ENCODE data around the gene SSR1.
"Not testable (repeated sequence)": the region's sequence is repeated elsewhere in the genome, so short reads cannot be mapped to it uniquely, and the experiment has no call there.

SSR1 gene

GRCh38 chr6:7276199-7276524 lies 36.8 kb downstream of the SSR1 start:
- DNase-seq (ENCODE audit: low spot score) = no peak

GRCh38 chr6:7274525-7274924 lies 38.5 kb downstream of the SSR1 start:
- DNase-seq (ENCODE audit: low spot score) = not testable (repeated sequence)

- DNase-seq (ENCODE audit: low spot score) = no peak
These were observed 39.3 kb downstream of the SSR1 start for GRCh38 chr6:7273709-7274108.

- DNase-seq (ENCODE audit: low spot score) = no peak
These were observed 41.8 kb downstream of the SSR1 start for GRCh38 chr6:7271205-7271534.

- no peak for DNase-seq (ENCODE audit: low spot score)
These were observed 42.4 kb downstream of the SSR1 start for GRCh38 chr6:7270320-7271204.

GRCh38 chr6:7269816-7270215 lies 43.2 kb downstream of the SSR1 start:
- no peak for DNase-seq (ENCODE audit: low spot score)

GRCh38 chr6:7268816-7269555 lies 44.0 kb downstream of the SSR1 start:
- DNase-seq (ENCODE audit: low spot score) = no peak

GRCh38 chr6:7268362-7268761 lies 44.6 kb downstream of the SSR1 start:
- DNase-seq (ENCODE audit: low spot score) = no peak

GRCh38 chr6:7267466-7268091 lies 45.4 kb downstream of the SSR1 start:
- DNase-seq (ENCODE audit: low spot score) = peak; percentile 42

- no peak for DNase-seq (ENCODE audit: low spot score)
These were observed 45.9 kb downstream of the SSR1 start for GRCh38 chr6:7267071-7267465.

- not testable (repeated sequence) for DNase-seq (ENCODE audit: low spot score)
These were observed 47.6 kb downstream of the SSR1 start for GRCh38 chr6:7265385-7265726.

GRCh38 chr6:7264686-7265384 lies 48.2 kb downstream of the SSR1 start:
- no peak for DNase-seq (ENCODE audit: low spot score)

- DNase-seq (ENCODE audit: low spot score) = no peak
These were observed 49.0 kb downstream of the SSR1 start for GRCh38 chr6:7264041-7264440.

- not testable (repeated sequence) for DNase-seq (ENCODE audit: low spot score)
These were observed 49.5 kb downstream of the SSR1 start for GRCh38 chr6:7263519-7263805.

GRCh38 chr6:7262746-7263518 lies 50.1 kb downstream of the SSR1 start:
- no peak for DNase-seq (ENCODE audit: low spot score)

GRCh38 chr6:7261852-7262461 lies 51.0 kb downstream of the SSR1 start:
- peak; percentile 33 for DNase-seq (ENCODE audit: low spot score)

GRCh38 chr6:7261032-7261841 lies 51.8 kb downstream of the SSR1 start:
- DNase-seq (ENCODE audit: low spot score) = peak; percentile 48

- no peak for DNase-seq (ENCODE audit: low spot score)
These were observed 52.5 kb downstream of the SSR1 start for GRCh38 chr6:7260291-7261031.

- peak; percentile 21 for DNase-seq (ENCODE audit: low spot score)
These were observed 54.7 kb downstream of the SSR1 start for GRCh38 chr6:7258231-7258763.

All from hematopoietic multipotent progenitor cell treated with erythropoietin and hydrocortisone succinate and interleukin-3 and kit ligand, for 15 days (in vitro differentiated cells).